SK-N-MC (cell line): ENCODE measurements around the gene CD1D.
"Not testable (repeated sequence)": the region's sequence is repeated elsewhere in the genome, so short reads cannot be mapped to it uniquely, and the experiment has no call there.

Experiments used
- DNase-seq: peaks from one replicate; pipeline ENCODE4 v3.0.0-alpha.2; 2011; ENCODE audit warnings: low read depth, low spot score
- H3K27ac ChIP-seq: fragments of 200-600 bp; sonication (generic); 2 replicates; pipeline ENCODE4 v1.5.1; 2016; ENCODE audit warnings: mixed run types
- H3K36me3 ChIP-seq: fragments of 200-600 bp; sonication (generic); 2 replicates; pipeline ENCODE4 v1.6.1; 2017; ENCODE audit warnings: antibody characterized with exemption, low read length, mixed read lengths; ENCODE audit not compliant: insufficient read depth
- H3K4me3 ChIP-seq: fragments of 200-600 bp; sonication (generic); 2 replicates; pipeline ENCODE4 v1.5.1; 2016
- H3K9ac ChIP-seq: fragments of 200-600 bp; sonication (generic); 2 replicates; pipeline ENCODE4 v1.8.0; 2017; ENCODE audit warnings: mixed run types, mixed read lengths; ENCODE audit not compliant: insufficient read length
- H3K9me3 ChIP-seq: fragments of 200-600 bp; sonication (generic); 2 replicates; pipeline ENCODE4 v1.6.1; 2017; ENCODE audit warnings: low read depth, mild to moderate bottlenecking, antibody characterized with exemption, low read length, moderate library complexity, mixed read lengths
- EZH2 ChIP-seq: fragments of 200-600 bp; sonication (generic); IDR thresholded peaks from one replicate; pipeline ENCODE4 v1.6.1; 2017; ENCODE audit warnings: antibody characterized with exemption
- FOXP2 ChIP-seq: optimal IDR thresholded peaks from 2 replicates; pipeline ENCODE3; 2011; ENCODE audit warnings: mild to moderate bottlenecking, moderate library complexity; ENCODE audit not compliant: insufficient read depth; ENCODE audit errors: extremely low read length, control extremely low read depth
- POLR2AphosphoS5 ChIP-seq: IDR thresholded peaks from 2 replicates; pipeline ENCODE4 v1.6.1; 2012; ENCODE audit warnings: mild to moderate bottlenecking, low read depth, low read length, borderline replicate concordance

Gene CD1D

DNA sequence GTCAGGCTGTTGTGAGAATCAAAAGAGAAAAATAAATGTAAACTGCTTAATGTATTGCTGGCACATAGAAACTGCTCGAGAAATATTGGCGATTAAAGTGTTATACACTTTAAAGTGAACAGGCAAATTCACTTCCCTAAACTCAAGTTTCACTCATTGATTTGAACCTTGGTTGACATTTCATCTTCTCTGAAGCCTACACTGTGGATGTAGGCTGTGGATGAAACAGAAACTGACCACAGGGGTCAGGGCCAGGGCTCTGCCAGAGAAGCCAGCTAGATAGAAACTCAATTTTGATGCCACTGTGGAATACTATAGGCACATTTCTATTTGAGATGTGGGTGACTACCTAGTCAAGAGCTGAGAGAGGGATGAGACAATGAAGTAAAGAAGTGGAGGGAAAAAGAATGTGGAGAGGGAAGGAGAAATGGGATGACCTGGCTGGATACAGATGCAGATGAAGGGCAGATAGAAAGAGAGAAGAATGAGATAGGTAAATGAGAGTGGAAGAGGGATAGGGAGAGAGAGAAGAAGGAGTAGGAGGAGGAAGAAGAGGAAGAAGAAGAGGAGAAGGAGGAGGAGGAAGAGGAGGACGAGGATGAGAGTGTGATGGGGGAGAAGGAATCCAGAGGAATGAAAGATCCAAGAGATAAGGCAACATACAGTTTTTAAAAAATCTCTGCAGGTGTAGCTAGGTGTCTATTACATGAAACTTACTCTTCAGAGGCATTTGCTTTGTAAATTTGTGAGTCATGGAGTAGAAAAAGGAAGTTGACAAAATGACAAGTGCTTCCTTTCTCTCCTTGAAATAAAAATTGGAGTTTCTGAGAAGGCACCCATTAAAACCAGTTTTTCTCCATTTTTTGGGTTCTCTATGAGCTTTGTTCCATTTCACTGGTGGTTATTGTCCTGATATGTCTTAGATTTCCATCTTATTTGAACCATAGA, 17.4 kb upstream of the CD1D start:
- no peaks in the 10 kb centered on the region for H3K9me3 ChIP-seq
- no peak overlapping the region for H3K9ac ChIP-seq
- no peaks in the 10 kb centered on the region for H3K36me3 ChIP-seq
- no peak for TF ChIP-seq EZH2
- no peak for TF ChIP-seq POLR2AphosphoS5
- TF ChIP-seq FOXP2: no peak
- DNase-seq: no peak
- H3K27ac ChIP-seq: no peak overlapping the region
- no peak overlapping the region for H3K4me3 ChIP-seq

DNA sequence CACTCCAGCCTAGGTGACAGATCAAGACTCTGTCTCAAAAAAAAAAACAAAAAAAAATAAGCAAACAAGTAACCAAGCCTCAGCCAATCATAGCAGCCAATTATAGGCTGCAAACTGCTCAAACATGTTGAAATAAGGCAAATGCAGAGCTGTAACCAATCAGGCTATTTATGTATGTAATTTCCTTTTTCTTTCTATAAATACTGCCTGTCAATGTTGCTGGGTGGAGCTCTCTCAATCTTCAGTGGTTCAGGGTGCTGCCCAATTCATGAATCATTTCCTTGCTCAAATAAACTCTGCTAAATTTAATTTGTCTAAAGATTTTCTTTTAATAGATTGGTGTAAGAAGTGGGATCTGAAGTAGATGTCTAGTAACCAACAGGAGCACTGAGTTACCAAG, 11.6 kb upstream of the CD1D start:
- H3K9me3 ChIP-seq: no peaks in the 10 kb centered on the region
- DNase-seq: no peak
- H3K27ac ChIP-seq: no peak overlapping the region
- no peak overlapping the region for H3K9ac ChIP-seq
- no peaks in the 10 kb centered on the region for H3K36me3 ChIP-seq
- TF ChIP-seq FOXP2: no peak
- no peak overlapping the region for H3K4me3 ChIP-seq

DNA sequence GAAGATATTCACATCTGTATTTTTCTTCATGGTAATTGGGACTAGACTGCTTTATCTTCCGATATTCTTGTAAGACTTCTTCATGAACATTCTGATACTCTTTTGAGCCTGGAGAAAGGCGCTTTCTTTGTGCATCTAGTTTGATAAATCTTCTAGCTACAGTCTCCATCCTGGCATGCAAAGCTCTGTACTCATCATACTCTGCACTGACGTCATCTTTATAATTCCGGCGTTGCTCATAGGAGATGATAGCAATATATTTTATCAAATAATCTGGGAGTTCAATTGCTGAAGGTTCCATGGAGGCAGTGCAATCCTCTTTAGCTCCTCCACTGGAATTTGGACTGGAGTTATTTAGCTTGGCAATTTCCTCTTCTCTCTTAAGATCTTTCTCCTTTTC, 4.8 kb upstream of the CD1D start:
- not testable (repeated sequence) for H3K27ac ChIP-seq, H3K9ac ChIP-seq, H3K36me3 ChIP-seq, DNase-seq, H3K4me3 ChIP-seq, H3K9me3 ChIP-seq

DNA sequence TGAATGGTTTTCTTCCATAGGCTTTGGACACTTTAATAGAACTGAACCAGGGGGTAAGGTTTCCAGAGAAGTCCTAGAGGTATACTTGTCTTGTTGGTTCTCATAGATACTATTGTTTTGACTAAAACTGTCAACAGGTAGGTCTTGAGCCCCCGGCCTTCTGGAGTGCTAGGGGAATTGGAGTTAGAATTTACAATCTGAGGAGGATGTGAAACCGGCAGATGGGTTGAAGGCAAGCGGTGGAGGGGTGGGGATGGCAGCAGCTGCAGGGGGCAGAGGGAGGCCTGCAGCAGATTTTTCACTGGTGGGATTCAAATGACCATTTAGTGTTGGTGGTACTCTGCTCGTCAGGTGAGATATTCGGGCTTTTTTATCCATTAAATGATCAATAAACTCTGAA, 4.3 kb upstream of the CD1D start:
- TF ChIP-seq EZH2 (no peak), POLR2AphosphoS5 (no peak), FOXP2 (no peak)
- Histone ChIP-seq H3K4me3 (no peak overlapping the region), H3K9me3 (no peaks in the 10 kb centered on the region), H3K27ac (no peak overlapping the region), H3K9ac (no peak overlapping the region), H3K36me3 (no peaks in the 10 kb centered on the region)
- DNase-seq: no peak

DNA sequence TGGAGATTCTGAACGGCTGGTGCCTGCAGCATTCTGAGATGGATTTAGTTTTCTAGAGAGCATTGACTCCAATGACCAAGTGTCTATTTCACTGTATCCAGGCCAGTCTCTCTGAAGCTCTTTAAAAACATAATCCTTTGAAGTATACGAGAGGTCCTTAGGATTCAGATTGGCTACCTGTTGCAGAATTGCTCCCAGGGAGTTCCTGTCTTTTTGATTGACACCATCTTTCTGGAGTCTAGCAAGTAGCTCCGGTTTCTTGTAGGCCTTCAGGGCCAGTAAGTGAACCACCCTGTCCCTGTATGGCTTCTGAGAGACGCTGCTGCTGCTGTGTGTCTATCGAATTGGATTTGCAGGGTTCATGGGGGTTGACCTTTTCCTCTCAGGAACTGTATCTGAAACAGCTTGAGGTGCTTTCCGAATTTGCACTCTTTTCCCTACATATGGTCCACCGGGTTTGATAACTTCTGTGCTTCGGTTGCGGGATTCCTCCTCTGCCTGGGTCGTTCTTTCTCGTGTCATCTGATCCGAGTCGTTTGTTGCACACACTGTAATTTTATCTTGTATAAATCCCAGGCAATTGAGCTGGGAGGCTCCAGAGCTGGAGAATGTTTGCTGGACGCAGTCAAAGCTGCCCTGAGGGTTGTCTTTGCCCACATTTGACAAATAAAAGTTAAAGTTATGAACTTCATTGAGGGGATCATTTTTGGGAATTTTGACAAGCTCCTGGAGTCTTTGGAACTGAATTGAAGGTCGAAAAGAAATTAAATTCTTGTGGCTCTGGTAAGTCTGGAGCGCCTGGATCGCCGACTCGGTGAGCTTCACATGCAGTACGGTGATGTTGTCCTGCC, 3.6 kb upstream of the CD1D start:
- not testable (repeated sequence) for H3K4me3 ChIP-seq, DNase-seq, H3K9ac ChIP-seq, H3K36me3 ChIP-seq, H3K27ac ChIP-seq, H3K9me3 ChIP-seq

DNA sequence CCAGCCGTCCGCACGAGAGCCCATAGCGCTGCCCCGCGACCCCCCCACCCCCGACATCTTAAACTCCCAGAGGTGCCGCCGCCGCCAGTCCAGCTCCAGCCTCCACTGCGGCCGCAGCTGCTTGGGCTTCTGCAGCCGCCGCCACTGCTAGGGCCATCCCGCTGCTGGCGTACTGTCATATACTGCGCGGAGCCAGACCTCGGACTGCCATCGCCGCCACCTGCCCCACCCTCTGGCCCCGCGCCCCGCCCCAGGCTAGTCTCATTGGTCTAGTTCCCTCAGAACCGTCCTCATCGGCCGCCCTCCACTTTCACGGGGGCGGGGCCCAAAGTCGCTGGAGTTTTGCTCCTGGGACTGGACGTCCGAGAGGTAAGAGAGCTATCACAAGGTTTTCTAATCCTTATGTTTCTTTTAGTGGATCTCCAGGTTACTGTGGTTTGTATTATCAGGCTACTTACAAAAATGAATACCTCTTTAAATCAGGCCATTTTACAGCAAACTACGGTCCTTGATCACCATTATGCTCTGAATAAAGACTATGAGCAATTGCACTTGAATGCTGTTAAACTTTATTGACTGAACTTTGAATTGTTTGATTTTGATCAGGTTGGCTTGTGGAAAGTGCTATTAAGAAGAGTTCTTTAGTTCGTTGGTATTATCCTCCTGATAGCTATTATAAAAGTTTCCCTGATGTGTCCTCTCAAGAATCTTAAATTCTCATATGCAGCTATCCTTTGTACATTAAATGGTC, 2.8 kb upstream of the CD1D start:
- Histone ChIP-seq H3K9ac (no peak overlapping the region), H3K4me3 (no peak overlapping the region)
- DNase-seq: no peak

DNA sequence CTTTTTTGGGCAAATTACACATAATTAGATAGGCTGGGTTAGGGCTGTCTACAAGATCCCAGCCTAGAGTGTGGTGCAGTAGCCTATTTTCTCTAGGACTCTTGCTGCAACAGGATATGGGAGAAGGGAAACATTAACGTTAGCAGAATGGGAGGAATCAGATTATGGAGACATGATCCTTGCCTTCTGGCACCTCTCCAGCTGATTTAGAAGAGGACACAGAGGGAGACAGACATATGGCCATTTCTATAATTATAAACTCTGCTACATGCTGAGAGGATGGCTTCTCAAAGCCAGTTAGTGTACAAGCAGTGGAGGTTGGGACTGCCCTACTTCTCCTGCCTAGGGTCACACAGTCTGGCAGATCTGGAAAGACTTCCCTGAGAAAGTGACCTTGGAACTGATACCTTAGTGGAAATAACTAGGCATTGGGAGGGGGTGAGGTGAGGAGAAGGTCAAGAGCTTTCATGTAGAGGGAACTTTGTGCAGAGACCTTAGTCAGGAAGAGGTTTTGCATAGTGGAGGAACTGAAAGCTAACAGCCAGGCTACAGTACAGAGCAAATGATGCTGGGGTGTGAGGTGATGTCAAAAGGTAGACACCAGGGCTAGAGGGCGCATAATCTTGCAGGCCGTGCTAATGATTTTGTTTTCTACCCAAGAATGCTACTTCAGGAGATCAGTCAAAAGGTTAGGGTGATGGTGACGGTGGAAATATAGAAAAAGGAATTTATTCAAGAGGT, 1.2 kb upstream of the CD1D start:
- TF ChIP-seq EZH2: no peak
- no peak for TF ChIP-seq FOXP2
- TF ChIP-seq POLR2AphosphoS5: no peak
- Histone ChIP-seq H3K9me3 (no peaks in the 10 kb centered on the region), H3K27ac (no peak overlapping the region), H3K4me3 (no peak overlapping the region), H3K36me3 (no peaks in the 10 kb centered on the region), H3K9ac (no peak overlapping the region)
- no peak for DNase-seq

More for the DNA sequence above, 2.8 kb upstream of the CD1D start:
- Histone ChIP-seq H3K36me3 (no peaks in the 10 kb centered on the region), H3K27ac (no peak overlapping the region), H3K9me3 (no peaks in the 10 kb centered on the region)
- TF ChIP-seq FOXP2: no peak
- TF ChIP-seq EZH2: no peak
- no peak for TF ChIP-seq POLR2AphosphoS5

DNA sequence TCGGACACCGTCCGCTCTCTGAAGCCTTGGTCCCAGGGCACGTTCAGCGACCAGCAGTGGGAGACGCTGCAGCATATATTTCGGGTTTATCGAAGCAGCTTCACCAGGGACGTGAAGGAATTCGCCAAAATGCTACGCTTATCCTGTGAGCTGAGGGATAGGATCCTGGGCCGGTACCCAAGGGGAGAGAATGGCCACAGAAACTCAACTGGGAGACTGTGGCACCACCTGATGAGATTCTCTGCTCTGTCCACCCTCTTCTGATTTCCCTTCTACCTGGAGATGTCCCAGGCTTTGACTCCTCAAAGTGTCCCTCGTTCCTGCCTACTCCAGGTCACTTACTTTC, 855 bp downstream of the CD1D start:
- H3K4me3 ChIP-seq: no peak overlapping the region
- H3K36me3 ChIP-seq: no peaks in the 10 kb centered on the region
- no peak for DNase-seq
- no peak overlapping the region for H3K9ac ChIP-seq
- no peak for TF ChIP-seq FOXP2
- TF ChIP-seq EZH2: no peak
- no peak for TF ChIP-seq POLR2AphosphoS5
- H3K27ac ChIP-seq: no peak overlapping the region
- H3K9me3 ChIP-seq: no peaks in the 10 kb centered on the region

DNA sequence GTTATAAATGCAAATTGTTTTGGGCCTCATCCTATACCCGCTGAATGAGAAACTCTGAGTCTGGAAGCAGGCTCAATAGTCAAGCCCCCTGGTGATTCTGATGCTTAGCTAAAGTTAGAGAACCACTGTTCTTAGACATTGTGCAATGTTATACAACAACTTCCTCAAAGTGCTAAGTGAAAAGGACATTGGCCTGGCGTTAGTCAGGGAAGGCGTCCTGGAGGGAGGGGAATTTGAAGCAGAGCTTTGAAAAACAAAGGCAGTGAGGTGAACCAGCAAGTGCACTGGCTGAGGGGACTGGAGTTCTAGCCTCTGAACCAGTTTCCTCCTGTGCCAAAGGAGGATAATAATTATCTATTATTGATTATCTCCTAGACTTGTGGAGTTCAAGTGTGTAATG, 5.1 kb downstream of the CD1D start:
- H3K36me3 ChIP-seq: no peaks in the 10 kb centered on the region
- no peaks in the 10 kb centered on the region for H3K9me3 ChIP-seq
- no peak for DNase-seq
- no peak overlapping the region for H3K4me3 ChIP-seq
- H3K9ac ChIP-seq: no peak overlapping the region
- H3K27ac ChIP-seq: no peak overlapping the region
- no peak for TF ChIP-seq FOXP2
- no peak for TF ChIP-seq POLR2AphosphoS5
- no peak for TF ChIP-seq EZH2
